Right atrium auricular region (tissue), 2 donors: ENCODE results near the gene CABYR. TPM values are rescaled to one million over a fixed set of nuclear protein-coding genes. Genes with fewer than 3 reads are reported as not detected.

Experiments
- DNase-seq: peaks from one replicate; pipeline ENCODE4 v3.0.0-alpha.2; 2019; ENCODE audit warnings: low spot score
- H3K27ac ChIP-seq, 2 donors: fragments of 200-600 bp; sonication (generic); 1 replicate in 1 of 2; 2 replicates in 1 of 2; pipeline ENCODE4 v1.5.1; 2016 to 2019
- H3K27me3 ChIP-seq, 2 donors: fragments of 200-600 bp; sonication (generic); one replicate each; pipeline versions ENCODE4 v1.5.1 to v1.6.0; 2017 to 2019
- H3K36me3 ChIP-seq: fragments of 200-600 bp; sonication (generic); one replicate; pipeline ENCODE4 v1.5.1; 2016
- H3K4me1 ChIP-seq, 2 donors: fragments of 200-600 bp; sonication (generic); one replicate each; pipeline versions ENCODE4 v1.5.1 to v1.6.0; 2017 to 2019
- H3K4me3 ChIP-seq, 2 donors: fragments of 200-600 bp; sonication (generic); 1 replicate in 1 of 2; 2 replicates in 1 of 2; pipeline ENCODE4 v1.5.1; 2017 to 2019; ENCODE audit warnings: mild to moderate bottlenecking in 1 of 2, moderate library complexity in 1 of 2
- H3K9me3 ChIP-seq, 2 donors: fragments of 200-600 bp; sonication (generic); one replicate each; pipeline ENCODE4 v1.5.1; 2019
- total RNA-seq, 2 donors: library from RNA; depleted of rRNA; stranded (reverse); fragments of >200 nt; gene quantifications; one replicate each; pipeline ENCODE4 v1.1.0, GENCODE V29; 2016
- TF ChIP-seq, protein P1 (sequence below), 2 donors: fragments of 200-600 bp; sonication (generic); IDR thresholded peaks; one replicate each; pipeline ENCODE4 v1.5.1; 2019; ENCODE audit warnings: antibody characterized with exemption in 2 of 2

CABYR gene
- total RNA-seq, 2 donors from 2014 or later = 0.41 to 0.67 TPM

DNA sequence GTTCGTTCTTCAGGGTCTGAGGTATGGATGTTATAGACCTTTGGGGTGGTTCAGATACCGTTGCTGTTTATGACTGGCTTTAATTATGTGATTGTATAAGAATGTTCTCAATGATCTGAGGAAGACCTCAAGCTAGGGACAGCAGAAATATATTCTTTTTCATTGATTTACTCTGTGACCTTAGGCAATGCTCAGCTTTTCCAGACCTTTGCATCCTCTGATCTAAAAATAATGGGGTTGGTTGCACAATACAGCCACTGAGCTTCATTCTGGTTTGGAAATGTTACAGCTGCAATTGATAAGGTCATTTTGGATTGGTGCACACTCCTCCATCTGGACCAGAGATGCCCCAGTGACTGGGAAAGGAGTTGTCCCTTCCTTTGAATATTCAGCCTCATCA is 17.2 kb upstream of the CABYR start:
- Histone ChIP-seq H3K36me3 (no peaks in the 10 kb centered on the region), H3K4me3 (no peak overlapping the region), H3K9me3 (no peaks in the 10 kb centered on the region), H3K27me3 (no peaks in the 10 kb centered on the region), H3K4me1 (no peaks in the 10 kb centered on the region), H3K27ac (no peak overlapping the region)
- TF ChIP-seq, protein P1, sequence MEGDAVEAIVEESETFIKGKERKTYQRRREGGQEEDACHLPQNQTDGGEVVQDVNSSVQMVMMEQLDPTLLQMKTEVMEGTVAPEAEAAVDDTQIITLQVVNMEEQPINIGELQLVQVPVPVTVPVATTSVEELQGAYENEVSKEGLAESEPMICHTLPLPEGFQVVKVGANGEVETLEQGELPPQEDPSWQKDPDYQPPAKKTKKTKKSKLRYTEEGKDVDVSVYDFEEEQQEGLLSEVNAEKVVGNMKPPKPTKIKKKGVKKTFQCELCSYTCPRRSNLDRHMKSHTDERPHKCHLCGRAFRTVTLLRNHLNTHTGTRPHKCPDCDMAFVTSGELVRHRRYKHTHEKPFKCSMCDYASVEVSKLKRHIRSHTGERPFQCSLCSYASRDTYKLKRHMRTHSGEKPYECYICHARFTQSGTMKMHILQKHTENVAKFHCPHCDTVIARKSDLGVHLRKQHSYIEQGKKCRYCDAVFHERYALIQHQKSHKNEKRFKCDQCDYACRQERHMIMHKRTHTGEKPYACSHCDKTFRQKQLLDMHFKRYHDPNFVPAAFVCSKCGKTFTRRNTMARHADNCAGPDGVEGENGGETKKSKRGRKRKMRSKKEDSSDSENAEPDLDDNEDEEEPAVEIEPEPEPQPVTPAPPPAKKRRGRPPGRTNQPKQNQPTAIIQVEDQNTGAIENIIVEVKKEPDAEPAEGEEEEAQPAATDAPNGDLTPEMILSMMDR (IDR thresholded peaks at IDR 0.05) = no peak
- DNase-seq = no peak

DNA sequence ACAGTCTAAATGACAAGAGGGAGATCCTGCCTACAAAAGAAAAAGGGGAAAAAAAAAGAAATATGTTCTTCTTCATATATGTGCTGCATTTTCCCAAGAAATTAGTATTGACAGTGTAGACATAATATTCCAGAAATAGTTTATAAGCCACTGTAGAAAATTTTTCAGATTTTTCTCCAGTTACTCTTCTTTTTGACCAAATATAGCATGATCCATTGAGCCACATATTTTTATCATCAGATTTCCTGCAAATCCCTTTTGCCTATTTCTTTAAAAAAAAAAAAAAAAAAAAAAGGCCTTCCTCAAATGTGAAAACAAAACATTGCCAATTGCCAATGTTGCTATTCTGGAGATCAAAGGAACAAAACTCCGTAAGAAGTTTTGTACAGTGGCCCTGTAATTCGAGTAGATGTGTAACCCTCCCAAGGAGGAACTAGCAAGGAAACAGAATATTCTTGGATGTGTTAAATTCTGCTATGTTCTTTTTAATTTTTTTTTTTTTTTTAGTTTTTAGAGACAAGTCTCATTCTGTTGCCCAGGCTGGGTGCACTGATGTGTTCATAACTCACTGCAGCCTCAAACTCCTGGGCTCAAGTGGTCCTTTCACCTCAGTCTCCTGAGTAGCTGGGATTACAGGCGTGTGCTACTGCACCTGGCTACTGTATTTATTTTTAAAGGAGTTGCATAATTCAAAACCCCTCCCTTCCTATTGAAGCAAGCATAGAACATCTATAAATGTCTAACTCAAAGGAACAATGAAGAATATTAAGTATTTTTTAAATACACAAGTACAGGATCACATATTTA is 12.5 kb upstream of the CABYR start:
- no peaks in the 10 kb centered on the region for H3K4me1 ChIP-seq
- no peaks in the 10 kb centered on the region for H3K36me3 ChIP-seq
- DNase-seq = no peak
- no peak overlapping the region for H3K4me3 ChIP-seq
- no peaks in the 10 kb centered on the region for H3K27me3 ChIP-seq
- TF ChIP-seq, protein P1 (IDR thresholded peaks at IDR 0.05) = no peak
- H3K27ac ChIP-seq = no peak overlapping the region
- no peaks in the 10 kb centered on the region for H3K9me3 ChIP-seq

DNA sequence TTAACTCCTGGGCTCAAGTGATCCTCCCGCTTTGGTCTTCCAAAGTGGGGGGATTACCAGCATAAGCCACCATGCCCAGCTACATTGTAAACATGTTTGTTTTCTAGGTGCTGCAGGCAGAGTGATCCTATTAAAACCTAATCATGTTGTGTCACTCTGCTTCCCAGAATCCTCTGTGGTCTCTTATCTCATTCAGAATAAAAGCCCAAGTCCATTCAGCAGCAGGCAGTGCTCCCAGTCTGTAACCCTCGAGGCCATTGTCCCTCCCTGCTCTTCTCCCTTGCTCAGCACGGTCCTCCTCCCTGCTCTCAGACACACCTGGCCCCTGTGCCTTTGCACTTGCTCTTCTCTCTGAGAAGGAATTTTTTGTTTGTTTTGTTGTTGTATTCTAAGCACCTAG is 11.1 kb upstream of the CABYR start:
- Histone ChIP-seq H3K9me3 (no peaks in the 10 kb centered on the region), H3K4me3 (no peak overlapping the region), H3K4me1 (no peaks in the 10 kb centered on the region), H3K36me3 (no peaks in the 10 kb centered on the region), H3K27me3 (no peaks in the 10 kb centered on the region), H3K27ac (no peak overlapping the region)
- DNase-seq = no peak
- TF ChIP-seq, protein P1 (IDR thresholded peaks at IDR 0.05) = no peak

DNA sequence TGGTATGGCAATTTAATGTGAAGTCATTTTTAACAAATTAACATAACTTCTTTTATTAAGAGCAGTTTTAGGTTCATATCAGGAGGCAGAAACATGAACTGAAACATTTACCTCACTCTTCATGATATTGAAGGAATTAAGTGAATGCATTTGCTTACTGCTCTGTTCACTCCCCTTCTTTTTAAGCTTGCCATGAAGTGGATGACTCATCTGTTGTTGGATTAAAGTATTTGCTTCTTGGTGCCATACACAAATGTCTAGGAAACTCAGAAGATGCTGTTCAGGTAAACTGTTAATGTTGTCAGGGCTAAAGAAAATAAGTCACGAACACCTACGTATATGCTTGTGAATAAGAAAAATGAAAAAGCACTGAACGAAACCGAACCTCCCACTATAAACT is 10.2 kb upstream of the CABYR start:
- H3K4me3 ChIP-seq = no peak overlapping the region
- no peaks in the 10 kb centered on the region for H3K9me3 ChIP-seq
- no peaks in the 10 kb centered on the region for H3K27me3 ChIP-seq
- TF ChIP-seq, protein P1 (IDR thresholded peaks at IDR 0.05) = no peak
- H3K27ac ChIP-seq = no peak overlapping the region
- H3K36me3 ChIP-seq = no peaks in the 10 kb centered on the region
- no peaks in the 10 kb centered on the region for H3K4me1 ChIP-seq
- no peak for DNase-seq

DNA sequence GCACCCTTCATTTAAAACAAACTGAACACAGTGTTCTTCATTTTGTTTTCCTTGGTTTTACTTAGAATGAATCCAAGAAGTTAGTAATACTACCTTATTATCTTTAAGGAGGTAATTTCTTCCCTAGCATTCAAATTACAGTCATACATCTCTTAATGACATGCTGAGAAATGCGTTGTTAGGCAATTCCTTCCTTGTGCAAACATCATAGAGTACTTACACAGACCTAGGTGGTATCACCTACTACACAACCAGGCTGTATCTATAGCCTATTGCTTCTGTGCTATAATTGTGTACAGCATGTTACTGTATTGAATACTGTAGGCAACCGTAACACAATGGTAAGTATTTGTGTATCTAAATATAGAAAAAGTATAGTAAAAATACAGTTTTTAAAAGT is 8.4 kb upstream of the CABYR start:
- Histone ChIP-seq H3K27me3 (no peaks in the 10 kb centered on the region), H3K9me3 (no peaks in the 10 kb centered on the region), H3K27ac (no peak overlapping the region), H3K4me3 (no peak overlapping the region), H3K36me3 (no peaks in the 10 kb centered on the region), H3K4me1 (no peaks in the 10 kb centered on the region)
- TF ChIP-seq, protein P1 (IDR thresholded peaks at IDR 0.05) = no peak
- DNase-seq = no peak

DNA sequence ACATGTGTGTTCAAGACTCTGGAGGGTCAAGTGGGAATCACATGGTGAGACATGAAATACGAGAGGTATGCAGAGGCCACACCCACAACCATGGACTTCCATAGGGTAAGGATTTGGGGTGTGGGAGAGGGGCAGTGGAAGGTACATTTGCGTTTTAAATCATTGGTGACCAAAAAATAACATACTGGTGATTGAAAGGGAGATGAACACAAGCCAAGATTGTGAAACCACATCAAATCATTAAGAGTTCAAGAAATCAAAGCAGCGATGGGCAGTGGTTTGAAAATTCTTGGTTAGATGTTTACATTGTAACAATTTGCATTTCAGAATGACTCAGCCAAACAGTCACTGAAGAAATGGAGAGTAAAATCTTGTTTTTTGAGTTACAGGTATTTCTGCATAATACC is 1.9 kb upstream of the CABYR start:
- no peak overlapping the region for H3K4me3 ChIP-seq
- no peak for DNase-seq
- H3K27me3 ChIP-seq = no peaks in the 10 kb centered on the region
- no peaks in the 10 kb centered on the region for H3K9me3 ChIP-seq
- TF ChIP-seq, protein P1 (IDR thresholded peaks at IDR 0.05) = no peak
- H3K27ac ChIP-seq = no peak overlapping the region
- H3K4me1 ChIP-seq = peaks cover 0 to 12% of the 10 kb centered on the region in 2 donors
- no peaks in the 10 kb centered on the region for H3K36me3 ChIP-seq
